Smooth muscle cell of the coronary artery (primary cell): ENCODE data around the gene BCL7C. TPM values are rescaled to one million over a fixed set of nuclear protein-coding genes. Genes with fewer than 3 reads are reported as not detected.

Experiments
- total RNA-seq: library from RNA; depleted of rRNA; stranded (reverse); fragments of >200 nt; gene quantifications from 2 replicates; pipeline ENCODE4 v1.2.3, GENCODE V29; 2014; ENCODE audit warnings: low replicate concordance

The BCL7C gene
- total RNA-seq = 16.7 and 35.9 TPM in 2 replicates

GRCh38 chr16:30893744-30894539 lies at the start of gene BCL7C:
TSS of gene BCL7C (minus strand) at chr16:30894077. CDS start at chr16:30893944, 133 bp downstream.

GRCh38 chr16:30923554-30924075 lies 29.7 kb upstream of the BCL7C start, which contains the start of gene FBXL19:
TSS of gene FBXL19 (plus strand) at chr16:30923572. CDS start at chr16:30925755, 2,183 bp downstream.

GRCh38 chr16:30896261-30896888 lies 2.5 kb upstream of the BCL7C start, which contains the start of gene CTF1:
TSS of gene CTF1 (plus strand) at chr16:30896614. CDS start at chr16:30896644, 30 bp downstream.

Other genes with a start within 250 kb of the BCL7C start
- 3.1 and 4.9 TPM in 2 replicates for gene PRR14, start 243.1 kb downstream of the BCL7C start, total RNA-seq
- 6.6 and 9.8 TPM in 2 replicates for gene FBRS, start 235.6 kb downstream of the BCL7C start, total RNA-seq
- 12.3 and 15.9 TPM in 2 replicates for gene SRCAP, start 194.9 kb downstream of the BCL7C start, total RNA-seq
- 15.3 and 16.7 TPM in 2 replicates for gene PHKG2, start 145.7 kb downstream of the BCL7C start, total RNA-seq
- gene CFAP119, start 132.0 kb downstream of the BCL7C start, total RNA-seq = 1.9 and 2.6 TPM in 2 replicates
- 47.7 and 54.2 TPM in 2 replicates for gene RNF40, start 131.8 kb downstream of the BCL7C start, total RNA-seq
- gene ZNF629, start 106.9 kb downstream of the BCL7C start, total RNA-seq = 3.3 and 6.8 TPM in 2 replicates
- 0.23 and 0.98 TPM in 2 replicates for gene CTF1, start 2.5 kb upstream of the BCL7C start, total RNA-seq
- gene FBXL19, start 29.5 kb upstream of the BCL7C start, total RNA-seq = 8.2 and 13.9 TPM in 2 replicates
- gene ORAI3, start 55.0 kb upstream of the BCL7C start, total RNA-seq = 21.3 and 41.2 TPM in 2 replicates
- gene SETD1A, start 63.7 kb upstream of the BCL7C start, total RNA-seq = 1.6 and 2.2 TPM in 2 replicates
- gene HSD3B7, start 91.1 kb upstream of the BCL7C start, total RNA-seq = 11.7 and 71.5 TPM in 2 replicates
- 0.53 and 2.7 TPM in 2 replicates for gene STX1B, start 116.6 kb upstream of the BCL7C start, total RNA-seq
- gene STX4, start 139.5 kb upstream of the BCL7C start, total RNA-seq = 26.2 and 59.8 TPM in 2 replicates
- gene ZNF668, start 180.2 kb upstream of the BCL7C start, total RNA-seq = 9.3 and 12.3 TPM in 2 replicates
- 9.8 and 10.4 TPM in 2 replicates for gene ZNF646, start 180.3 kb upstream of the BCL7C start, total RNA-seq
- 1.2 and 1.5 TPM in 2 replicates for gene PRSS53, start 194.9 kb upstream of the BCL7C start, total RNA-seq
- 105 and 187 TPM in 2 replicates for gene VKORC1, start 200.7 kb upstream of the BCL7C start, total RNA-seq
- gene BCKDK, start 214.3 kb upstream of the BCL7C start, total RNA-seq = 8.3 and 15.0 TPM in 2 replicates
- 26.2 and 26.8 TPM in 2 replicates for gene KAT8, start 223.6 kb upstream of the BCL7C start, total RNA-seq
- gene PRSS8, start 241.7 kb upstream of the BCL7C start, total RNA-seq = not detected in 2 replicates